GM21723 (cell line): ENCODE results near the gene NOP56.

Source experiments
- ATAC-seq: cut with Tn5 transposase; IDR thresholded peaks from one replicate; pipeline ENCODE4 v1.9.1; 2021; ENCODE audit warnings: mild to moderate bottlenecking, moderate library complexity; ENCODE audit not compliant: unreplicated experiment

Gene NOP56, protein sequence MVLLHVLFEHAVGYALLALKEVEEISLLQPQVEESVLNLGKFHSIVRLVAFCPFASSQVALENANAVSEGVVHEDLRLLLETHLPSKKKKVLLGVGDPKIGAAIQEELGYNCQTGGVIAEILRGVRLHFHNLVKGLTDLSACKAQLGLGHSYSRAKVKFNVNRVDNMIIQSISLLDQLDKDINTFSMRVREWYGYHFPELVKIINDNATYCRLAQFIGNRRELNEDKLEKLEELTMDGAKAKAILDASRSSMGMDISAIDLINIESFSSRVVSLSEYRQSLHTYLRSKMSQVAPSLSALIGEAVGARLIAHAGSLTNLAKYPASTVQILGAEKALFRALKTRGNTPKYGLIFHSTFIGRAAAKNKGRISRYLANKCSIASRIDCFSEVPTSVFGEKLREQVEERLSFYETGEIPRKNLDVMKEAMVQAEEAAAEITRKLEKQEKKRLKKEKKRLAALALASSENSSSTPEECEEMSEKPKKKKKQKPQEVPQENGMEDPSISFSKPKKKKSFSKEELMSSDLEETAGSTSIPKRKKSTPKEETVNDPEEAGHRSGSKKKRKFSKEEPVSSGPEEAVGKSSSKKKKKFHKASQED

GRCh38 chr20:2651772-2652723 lies at the start of gene NOP56:
Gene NOP56, plus strand, starts transcription at chr20:2652632. Its CDS starts 29 bp downstream, at chr20:2652661.
- peak; percentile 88 for ATAC-seq

GRCh38 chr20:2602746-2603145 lies 49.7 kb upstream of the NOP56 start:
- ATAC-seq, result no peak

GRCh38 chr20:2603816-2604505 lies 48.5 kb upstream of the NOP56 start:
- no peak for ATAC-seq

GRCh38 chr20:2604506-2604835 lies 48.0 kb upstream of the NOP56 start:
- no peak for ATAC-seq

GRCh38 chr20:2606507-2607006 lies 45.9 kb upstream of the NOP56 start:
- no peak for ATAC-seq

- ATAC-seq, result no peak
Observed at GRCh38 chr20:2610326-2610725, 42.1 kb upstream of the NOP56 start.

GRCh38 chr20:2610941-2611720 lies 41.3 kb upstream of the NOP56 start:
- no peak for ATAC-seq

- no peak for ATAC-seq
Observed at GRCh38 chr20:2612073-2612472, 40.4 kb upstream of the NOP56 start.

DNA sequence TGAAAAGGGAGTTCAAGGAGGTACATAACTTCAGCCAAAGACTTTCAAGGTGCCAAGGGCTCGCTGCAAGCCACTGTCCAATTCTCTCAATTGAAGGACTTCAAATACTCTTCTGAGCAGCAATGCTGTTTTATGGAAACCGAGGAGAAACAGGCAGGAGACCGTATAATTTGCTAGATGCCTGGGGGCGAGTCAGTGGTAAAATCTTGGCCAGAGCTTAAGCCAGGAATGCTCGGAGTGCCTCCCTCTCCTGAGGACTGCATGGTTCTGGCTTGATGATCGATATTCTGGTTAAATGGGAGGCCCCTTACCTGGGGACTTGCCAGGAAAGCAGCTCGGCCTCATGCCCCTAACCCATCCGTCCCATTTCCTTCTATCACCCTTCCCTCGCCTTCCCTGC lies 35.8 kb upstream of the NOP56 start:
- no peak for ATAC-seq

GRCh38 chr20:2617099-2617714 lies 35.2 kb upstream of the NOP56 start:
- ATAC-seq, result no peak

GRCh38 chr20:2618815-2619214 lies 33.6 kb upstream of the NOP56 start:
- ATAC-seq, result no peak

GRCh38 chr20:2619337-2619736 lies 33.1 kb upstream of the NOP56 start:
- ATAC-seq, result no peak

- no peak for ATAC-seq
Observed at GRCh38 chr20:2619961-2620595, 32.4 kb upstream of the NOP56 start.

GRCh38 chr20:2624190-2624589 lies 28.2 kb upstream of the NOP56 start:
- ATAC-seq, result no peak

- ATAC-seq, result no peak
Observed at GRCh38 chr20:2625062-2625461, 27.4 kb upstream of the NOP56 start.

DNA sequence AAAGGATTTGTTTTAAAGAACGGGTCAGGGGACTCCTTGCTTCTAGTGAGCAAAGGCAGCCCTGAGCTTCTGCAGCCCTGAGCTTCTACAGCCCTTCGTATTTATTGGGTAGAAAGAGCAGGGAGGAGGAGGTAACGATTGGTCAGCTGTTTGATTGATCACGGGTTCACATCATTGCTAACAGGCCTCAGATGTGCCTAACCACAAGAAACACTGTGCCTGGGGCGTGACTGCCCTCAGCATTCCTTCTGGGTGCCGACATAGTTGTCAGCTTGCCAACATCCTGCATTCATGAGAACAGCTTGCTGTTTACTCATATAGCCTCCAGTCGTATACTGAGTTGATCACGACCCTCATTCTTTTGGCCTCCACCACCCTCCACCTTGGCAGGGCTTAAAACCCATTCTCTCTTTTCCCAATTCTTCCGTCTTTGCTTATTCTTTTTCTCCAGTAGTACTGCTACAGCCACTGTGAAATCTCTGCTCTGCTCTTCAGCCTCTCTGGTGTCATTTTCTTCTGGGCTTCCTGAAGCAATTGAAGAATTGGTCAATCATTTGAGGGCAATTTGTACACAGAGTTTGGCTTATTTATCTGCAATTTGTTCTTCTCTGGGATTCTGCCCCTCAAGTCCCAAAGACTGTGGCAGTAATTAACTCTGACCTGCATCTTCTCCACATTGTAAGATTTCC lies 25.4 kb upstream of the NOP56 start:
- no peak for ATAC-seq

- no peak for ATAC-seq
Observed at GRCh38 chr20:2631228-2631627, 21.2 kb upstream of the NOP56 start.

GRCh38 chr20:2633381-2633780 lies 19.1 kb upstream of the NOP56 start:
- ATAC-seq, result no peak

DNA sequence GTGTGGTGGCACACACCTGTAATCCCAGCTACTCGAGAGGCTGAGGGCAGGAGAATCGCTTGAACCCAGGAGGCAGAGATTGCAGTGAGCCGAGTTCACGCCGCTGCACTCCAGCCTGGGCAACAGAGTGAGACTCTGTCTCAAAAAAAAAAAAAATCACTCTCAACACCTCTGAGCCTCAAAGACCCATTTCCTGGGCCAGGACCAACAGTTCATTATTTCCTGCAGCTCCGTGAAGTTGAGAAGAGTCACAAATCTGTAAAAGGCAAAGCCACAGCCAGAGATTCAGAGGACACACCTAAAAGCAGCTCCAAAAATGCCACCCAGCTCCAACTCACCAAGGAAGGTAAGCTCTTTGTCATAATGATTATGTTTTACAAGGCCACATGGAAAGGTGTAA lies 15.2 kb upstream of the NOP56 start:
- no peak for ATAC-seq
